Measurements from ENCODE around the gene TAS2R5. TPM values are rescaled to one million over a fixed set of nuclear protein-coding genes. Genes with fewer than 3 reads are reported as not detected.

Gene TAS2R5
- total RNA-seq, 1 experiment from 2014 or later = not detected

DNA sequence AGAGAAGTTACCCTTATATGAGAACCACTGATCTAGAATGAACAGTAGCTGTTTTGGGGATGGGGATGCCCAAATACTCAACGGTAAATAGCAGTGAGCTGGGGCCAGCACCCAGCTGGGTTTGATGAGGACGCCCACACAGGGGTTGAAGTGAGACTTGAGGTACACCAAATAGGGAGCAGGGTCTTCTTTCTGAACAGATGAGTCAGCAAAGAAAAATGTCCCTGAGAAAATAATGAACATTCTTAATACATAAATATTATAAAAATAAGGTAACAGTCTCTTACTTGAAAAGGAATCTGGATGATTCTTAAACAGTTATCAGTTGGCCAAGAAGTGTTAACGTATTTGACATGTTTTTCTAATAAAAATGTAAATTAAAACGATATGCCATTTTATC is 49.2 kb downstream of the TAS2R5 start:
- no peak for DNase-seq
- Histone ChIP-seq H3K36me3 (no peaks in the 10 kb centered on the region), H3K4me3 (no peak overlapping the region), H3K9me3 (no peaks in the 10 kb centered on the region), H3K27me3 (no peaks in the 10 kb centered on the region)

DNA sequence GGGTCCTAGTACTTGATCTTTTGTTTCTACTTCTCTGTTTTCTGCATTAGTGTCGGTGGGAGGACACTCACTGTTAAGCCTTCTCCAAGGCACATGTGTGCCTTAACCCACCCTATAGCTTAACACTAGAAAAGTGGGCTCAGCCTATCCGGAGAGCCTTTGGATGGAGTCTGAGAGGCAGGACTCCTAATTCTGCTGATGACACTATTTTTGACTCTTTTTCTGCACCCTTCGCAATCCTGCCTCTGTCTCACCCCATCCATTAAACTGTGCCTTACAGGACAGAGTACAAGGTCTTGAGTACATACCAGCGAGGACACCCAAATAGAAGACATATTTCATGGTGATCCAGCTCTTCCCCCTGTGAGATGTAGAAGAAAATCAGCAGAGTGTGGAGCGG is 50.7 kb downstream of the TAS2R5 start:
- no peaks in the 10 kb centered on the region for H3K27me3 ChIP-seq
- H3K9me3 ChIP-seq = no peaks in the 10 kb centered on the region
- H3K4me3 ChIP-seq = no peak overlapping the region
- DNase-seq = no peak
- no peaks in the 10 kb centered on the region for H3K36me3 ChIP-seq

Other genes with a start within 250 kb of the TAS2R5 start
- gene AGK, start 238.8 kb upstream of the TAS2R5 start, total RNA-seq (2014; rRNA removed; shearing (Covaris generic); ENCODE audit: low replicate concordance) = 18.0 and 23.3 TPM in 2 replicates
- 1.3 and 2.1 TPM in 2 replicates for gene DENND11, start 88.1 kb upstream of the TAS2R5 start, total RNA-seq (2014; rRNA removed; shearing (Covaris generic); ENCODE audit: low replicate concordance)
- not detected in 2 replicates for gene WEE2, start 81.9 kb upstream of the TAS2R5 start, total RNA-seq (2014; rRNA removed; shearing (Covaris generic); ENCODE audit: low replicate concordance)
- 135 and 212 TPM in 2 replicates for gene SSBP1, start 51.9 kb upstream of the TAS2R5 start, total RNA-seq (2014; rRNA removed; shearing (Covaris generic); ENCODE audit: low replicate concordance)
- not detected in 2 replicates for gene TAS2R3, start 26.1 kb upstream of the TAS2R5 start, total RNA-seq (2014; rRNA removed; shearing (Covaris generic); ENCODE audit: low replicate concordance)
- not detected in 2 replicates for gene TAS2R4, start 13.5 kb upstream of the TAS2R5 start, total RNA-seq (2014; rRNA removed; shearing (Covaris generic); ENCODE audit: low replicate concordance)
- not detected in 2 replicates for gene PRSS37, start 51.3 kb downstream of the TAS2R5 start, total RNA-seq (2014; rRNA removed; shearing (Covaris generic); ENCODE audit: low replicate concordance)
- gene OR9A4, start 126.2 kb downstream of the TAS2R5 start, total RNA-seq (2014; rRNA removed; shearing (Covaris generic); ENCODE audit: low replicate concordance) = not detected in 2 replicates
- gene CLEC5A, start 156.8 kb downstream of the TAS2R5 start, total RNA-seq (2014; rRNA removed; shearing (Covaris generic); ENCODE audit: low replicate concordance) = not detected in 2 replicates
- not detected in 2 replicates for gene TAS2R38, start 183.6 kb downstream of the TAS2R5 start, total RNA-seq (2014; rRNA removed; shearing (Covaris generic); ENCODE audit: low replicate concordance)
- gene MGAM, start 205.7 kb downstream of the TAS2R5 start, total RNA-seq (2014; rRNA removed; shearing (Covaris generic); ENCODE audit: low replicate concordance) = not detected in 2 replicates

Data from MG63 (cell line).